Neuronal stem cell (in vitro differentiated cells): ENCODE data around the gene MID1.

Source experiments
- DNase-seq: peaks from one replicate; pipeline ENCODE4 v3.0.0-alpha.2; 2013; ENCODE audit warnings: low spot score
- H2AFZ ChIP-seq: one replicate; pipeline ENCODE4 v1.6.1; 2013; ENCODE audit warnings: mild to moderate bottlenecking, low read length, inconsistent platforms
- H2AK5ac ChIP-seq: 2 replicates; pipeline ENCODE4 v1.6.1; 2013; ENCODE audit warnings: low read depth, mild to moderate bottlenecking, inconsistent platforms, low read length, moderate library complexity, mixed read lengths
- H2BK120ac ChIP-seq: 2 replicates; pipeline ENCODE4 v1.6.1; 2013; ENCODE audit warnings: low read depth, mild to moderate bottlenecking, inconsistent platforms, low read length, moderate library complexity, mixed read lengths
- H2BK12ac ChIP-seq: one replicate; pipeline ENCODE4 v1.6.1; 2013; ENCODE audit warnings: low read length, inconsistent platforms
- H2BK15ac ChIP-seq: 2 replicates; pipeline ENCODE4 v1.6.1; 2013; ENCODE audit warnings: mild to moderate bottlenecking, low read length, inconsistent platforms, mixed read lengths
- H2BK5ac ChIP-seq: one replicate; pipeline ENCODE4 v1.6.1; 2013; ENCODE audit warnings: inconsistent platforms, mild to moderate bottlenecking, low read length, moderate library complexity
- H3K14ac ChIP-seq: one replicate; pipeline ENCODE4 v1.6.1; 2013; ENCODE audit warnings: low read length, inconsistent platforms
- H3K18ac ChIP-seq: 2 replicates; pipeline ENCODE4 v1.6.1; 2013; ENCODE audit warnings: low read length, inconsistent platforms
- H3K23ac ChIP-seq: 2 replicates; pipeline ENCODE4 v1.6.1; 2013; ENCODE audit warnings: low read depth, mild to moderate bottlenecking, mixed read lengths, low read length, inconsistent platforms; ENCODE audit not compliant: poor library complexity
- H3K27ac ChIP-seq: replicated peaks from 3 replicates; pipeline ENCODE4 v1.5.1; 2013; ENCODE audit warnings: low read length, inconsistent platforms
- H3K27me3 ChIP-seq, 3 experiments: 2 replicates each; pipeline ENCODE4 v1.6.1; 2013; ENCODE audit warnings: low read length in 3 of 3, mild to moderate bottlenecking in 2 of 3, inconsistent platforms in 1 of 3, low read depth in 1 of 3, mixed read lengths in 1 of 3, moderate library complexity in 1 of 3; ENCODE audit not compliant: control insufficient read depth in 3 of 3, insufficient read depth in 3 of 3
- H3K36me3 ChIP-seq, 2 donors: replicated peaks in 1 of 2; 2 replicates each; pipeline ENCODE4 v1.6.1; 2013; ENCODE audit warnings: low read length in 2 of 2; ENCODE audit not compliant: control insufficient read depth in 2 of 2, insufficient read depth in 2 of 2
- H3K4ac ChIP-seq: 2 replicates; pipeline ENCODE4 v1.6.1; 2013; ENCODE audit warnings: inconsistent platforms, mild to moderate bottlenecking, low read length, moderate library complexity
- H3K4me1 ChIP-seq, 2 donors: 1 replicate in 1 of 2; 2 replicates in 1 of 2; pipeline ENCODE4 v1.6.1; 2013; ENCODE audit warnings: low read length in 2 of 2, low read depth in 1 of 2; ENCODE audit not compliant: control insufficient read depth in 2 of 2, insufficient read depth in 1 of 2
- H3K4me2 ChIP-seq: one replicate; pipeline ENCODE4 v1.6.1; 2013; ENCODE audit warnings: mild to moderate bottlenecking, low read length, inconsistent platforms; ENCODE audit not compliant: insufficient read depth, poor library complexity, severe bottlenecking
- H3K4me3 ChIP-seq, 2 donors: 2 replicates each; pipeline ENCODE4 v1.5.1; 2013; ENCODE audit warnings: low read length in 2 of 2, mild to moderate bottlenecking in 2 of 2, inconsistent platforms in 1 of 2, moderate library complexity in 1 of 2
- H3K79me1 ChIP-seq: one replicate; pipeline ENCODE4 v1.6.1; 2013; ENCODE audit warnings: low read depth, mild to moderate bottlenecking, inconsistent platforms, low read length, moderate library complexity
- H3K9ac ChIP-seq: one replicate; pipeline ENCODE4 v1.6.1; 2013; ENCODE audit warnings: mild to moderate bottlenecking, low read depth, low read length, inconsistent platforms; ENCODE audit not compliant: poor library complexity
- H3K9me3 ChIP-seq, 2 donors: replicated peaks in 1 of 2; 2 replicates each; pipeline versions ENCODE3 to v1.6.1; 2013; ENCODE audit warnings: low read length in 2 of 2, mild to moderate bottlenecking in 2 of 2, inconsistent platforms in 1 of 2, low read depth in 1 of 2, mixed read lengths in 1 of 2, moderate library complexity in 1 of 2; ENCODE audit not compliant: control insufficient read depth in 2 of 2, insufficient read depth in 1 of 2
- H4K8ac ChIP-seq: one replicate; pipeline ENCODE4 v1.6.1; 2013; ENCODE audit warnings: low read depth, mild to moderate bottlenecking, inconsistent platforms, low read length, moderate library complexity
- H4K91ac ChIP-seq: one replicate; pipeline ENCODE4 v1.6.1; 2013; ENCODE audit warnings: low read length, low read depth, mild to moderate bottlenecking, inconsistent platforms; ENCODE audit not compliant: poor library complexity
- WGBS, 2 donors: extraction: QIAGEN DNeasy Blood & Tissue Kit; methylation state at CpG; one replicate each; pipeline ENCODE4 v1.1.7; 2013; ENCODE audit warnings: missing lambda C conversion rate in 2 of 2, mixed read lengths in 1 of 2; ENCODE audit not compliant: insufficient read length in 2 of 2, insufficient replicate concordance in 1 of 2; ENCODE audit errors: extremely low coverage in 2 of 2; 5-methylcytosine and 5-hydroxymethylcytosine counted together

MID1 gene

GRCh38 chrX:10557166-10557565 is 63.2 kb downstream of the MID1 start:
- Histone ChIP-seq H3K36me3 (peaks cover 0 to 8% of the 10 kb centered on the region in 2 donors), H2BK15ac (no peak overlapping the region), H3K4me1 (no peaks in the 10 kb centered on the region), H3K79me1 (no peaks in the 10 kb centered on the region), H4K91ac (no peak overlapping the region), H4K8ac (no peak overlapping the region), H3K14ac (no peak overlapping the region), H2BK12ac (no peak overlapping the region), H2BK5ac (no peak overlapping the region), H3K9ac (no peak overlapping the region), H3K27ac (no peak overlapping the region), H3K18ac (no peak overlapping the region), H2BK120ac (no peak overlapping the region), H3K4ac (no peak overlapping the region), H3K4me3 (no peak overlapping the region), H2AFZ (no peak overlapping the region), H3K23ac (no peak overlapping the region), H3K9me3 (no peaks in the 10 kb centered on the region), H2AK5ac (no peak overlapping the region), H3K27me3 (no peaks in the 10 kb centered on the region), H3K4me2 (no peak overlapping the region)
- WGBS, 2 donors, result no CpG with 5 or more reads among the region's 4 CpGs
- DNase-seq, result no peak

- no peak overlapping the region for H2BK15ac ChIP-seq
- no peak overlapping the region for H3K18ac ChIP-seq
- H3K79me1 ChIP-seq, result no peaks in the 10 kb centered on the region
- H3K9me3 ChIP-seq, result no peaks in the 10 kb centered on the region
- DNase-seq, result no peak
- no peak overlapping the region for H3K4me3 ChIP-seq
- no peak overlapping the region for H3K9ac ChIP-seq
- H4K91ac ChIP-seq, result no peak overlapping the region
- no peak overlapping the region for H3K14ac ChIP-seq
- no CpG with 5 or more reads among the region's 5 CpGs for WGBS, 2 donors
- no peak overlapping the region for H2AK5ac ChIP-seq
- no peak overlapping the region for H3K27ac ChIP-seq
- H3K23ac ChIP-seq, result no peak overlapping the region
- no peak overlapping the region for H3K4me2 ChIP-seq
- H3K4ac ChIP-seq, result no peak overlapping the region
- no peaks in the 10 kb centered on the region for H3K4me1 ChIP-seq
- H2BK5ac ChIP-seq, result no peak overlapping the region
- H3K27me3 ChIP-seq, result no peaks in the 10 kb centered on the region
- H2BK120ac ChIP-seq, result no peak overlapping the region
- H2AFZ ChIP-seq, result no peak overlapping the region
- H2BK12ac ChIP-seq, result no peak overlapping the region
- peaks cover 0 to 11% of the 10 kb centered on the region in 2 donors for H3K36me3 ChIP-seq
- no peak overlapping the region for H4K8ac ChIP-seq
These were observed 64.0 kb downstream of the MID1 start for GRCh38 chrX:10556405-10556804.

- H2BK12ac ChIP-seq, result no peak overlapping the region
- H2BK5ac ChIP-seq, result no peak overlapping the region
- H3K27ac ChIP-seq, result no peak overlapping the region
- no peak overlapping the region for H3K9ac ChIP-seq
- H4K8ac ChIP-seq, result no peak overlapping the region
- no peak overlapping the region for H3K14ac ChIP-seq
- peaks cover 0 to 11% of the 10 kb centered on the region in 2 donors for H3K36me3 ChIP-seq
- no peak overlapping the region for H4K91ac ChIP-seq
- no peak overlapping the region for H2BK15ac ChIP-seq
- no peak overlapping the region for H2AK5ac ChIP-seq
- H3K23ac ChIP-seq, result no peak overlapping the region
- H2BK120ac ChIP-seq, result no peak overlapping the region
- H3K4me1 ChIP-seq, result no peaks in the 10 kb centered on the region
- no peak overlapping the region for H2AFZ ChIP-seq
- no peaks in the 10 kb centered on the region for H3K9me3 ChIP-seq
- WGBS, 2 donors, result no CpG with 5 or more reads among the region's 4 CpGs
- DNase-seq, result no peak
- no peaks in the 10 kb centered on the region for H3K27me3 ChIP-seq
- no peak overlapping the region for H3K4ac ChIP-seq
- H3K79me1 ChIP-seq, result no peaks in the 10 kb centered on the region
- H3K4me2 ChIP-seq, result no peak overlapping the region
- no peak overlapping the region for H3K18ac ChIP-seq
- H3K4me3 ChIP-seq, result no peak overlapping the region
These were observed 64.5 kb downstream of the MID1 start for GRCh38 chrX:10555846-10556245.

GRCh38 chrX:10554612-10555270 is 65.6 kb downstream of the MID1 start:
- no peak overlapping the region for H3K27ac ChIP-seq
- H3K79me1 ChIP-seq, result no peaks in the 10 kb centered on the region
- H2AK5ac ChIP-seq, result no peak overlapping the region
- H3K9ac ChIP-seq, result no peak overlapping the region
- no peak overlapping the region for H4K8ac ChIP-seq
- H2BK15ac ChIP-seq, result no peak overlapping the region
- H2BK12ac ChIP-seq, result no peak overlapping the region
- H3K27me3 ChIP-seq, result no peaks in the 10 kb centered on the region
- no peak overlapping the region for H3K4me2 ChIP-seq
- H3K36me3 ChIP-seq, result peaks cover 0 to 11% of the 10 kb centered on the region in 2 donors
- H2BK5ac ChIP-seq, result no peak overlapping the region
- no peak overlapping the region for H3K18ac ChIP-seq
- no peak overlapping the region for H3K4ac ChIP-seq
- no peak overlapping the region for H2BK120ac ChIP-seq
- no CpG with 5 or more reads among the region's 6 CpGs for WGBS, 2 donors
- H3K23ac ChIP-seq, result no peak overlapping the region
- H2AFZ ChIP-seq, result no peak overlapping the region
- H3K4me3 ChIP-seq, result no peak overlapping the region
- H3K4me1 ChIP-seq, result no peaks in the 10 kb centered on the region
- no peak for DNase-seq
- no peak overlapping the region for H4K91ac ChIP-seq
- no peaks in the 10 kb centered on the region for H3K9me3 ChIP-seq
- no peak overlapping the region for H3K14ac ChIP-seq
